Measurements from ENCODE around the gene PLXND1. TPM values are rescaled to one million over a fixed set of nuclear protein-coding genes. Genes with fewer than 3 reads are reported as not detected.

Gene PLXND1
- total RNA-seq, 1 experiment from 2014 or later, result 22.0 TPM

GRCh38 chr3:129576514-129577352, 29.7 kb downstream of the PLXND1 start:
- intact Hi-C loops (cut with micrococcal nuclease; ENCODE audit: unreplicated experiment), result no loop called here
- H3K27me3 Mint-ChIP-seq (ENCODE audit: unreplicated experiment), result no peaks in the 10 kb centered on the region
- no peaks in the 10 kb centered on the region for H3K4me1 Mint-ChIP-seq (ENCODE audit: low read depth, unreplicated experiment)
- DNase-seq, result no peak
- no TSS peak for BruUV-seq (replicated peaks)
- no peak overlapping the region for H3K27ac Mint-ChIP-seq (ENCODE audit: unreplicated experiment)
- no peaks in the 10 kb centered on the region for H3K9me3 Mint-ChIP-seq (ENCODE audit: low read depth, unreplicated experiment)
- TF ChIP-seq CTCF (IDR thresholded peaks at IDR 0.05; ENCODE audit: unreplicated experiment), result no peak
- CTCF ChIA-PET, result interaction anchor here (0.9 kb wide), 1 partner anchor 20 kb away, joined by 3 read pairs; no protein-coding TSS in a partner anchor
- no peaks in the 10 kb centered on the region for H3K36me3 Mint-ChIP-seq (ENCODE audit: insufficient read depth, unreplicated experiment)
- H3K4me3 Mint-ChIP-seq (ENCODE audit: low read depth, unreplicated experiment), result no peak overlapping the region

- no peaks in the 10 kb centered on the region for H3K27me3 Mint-ChIP-seq (ENCODE audit: unreplicated experiment)
- no peaks in the 10 kb centered on the region for H3K9me3 Mint-ChIP-seq (ENCODE audit: low read depth, unreplicated experiment)
- H3K36me3 Mint-ChIP-seq (ENCODE audit: insufficient read depth, unreplicated experiment), result no peaks in the 10 kb centered on the region
- CTCF ChIA-PET, result interaction anchor here (0.7 to 0.9 kb wide), 2 partner anchors 19 to 482 kb away, joined by 3 to 5 read pairs; no protein-coding TSS in a partner anchor
- no TSS peak for BruUV-seq (replicated peaks)
- no peak overlapping the region for H3K4me3 Mint-ChIP-seq (ENCODE audit: low read depth, unreplicated experiment)
- TF ChIP-seq CTCF (IDR thresholded peaks at IDR 0.05; ENCODE audit: unreplicated experiment), result no peak
- no peaks in the 10 kb centered on the region for H3K4me1 Mint-ChIP-seq (ENCODE audit: low read depth, unreplicated experiment)
- H3K27ac Mint-ChIP-seq (ENCODE audit: unreplicated experiment), result no peak overlapping the region
- no peak for DNase-seq
- intact Hi-C loops (cut with micrococcal nuclease; ENCODE audit: unreplicated experiment), result no loop called here
Measured at GRCh38 chr3:129575997-129576384, 30.5 kb downstream of the PLXND1 start.

GRCh38 chr3:129575233-129575996, 31.1 kb downstream of the PLXND1 start:
- no peaks in the 10 kb centered on the region for H3K36me3 Mint-ChIP-seq (ENCODE audit: insufficient read depth, unreplicated experiment)
- DNase-seq, result no peak
- CTCF ChIA-PET, result interaction anchor here (0.7 to 0.9 kb wide), 2 partner anchors 19 to 481 kb away, joined by 3 to 5 read pairs; no protein-coding TSS in a partner anchor
- H3K4me1 Mint-ChIP-seq (ENCODE audit: low read depth, unreplicated experiment), result no peaks in the 10 kb centered on the region
- intact Hi-C loops (cut with micrococcal nuclease; ENCODE audit: unreplicated experiment), result no loop called here
- no peak overlapping the region for H3K27ac Mint-ChIP-seq (ENCODE audit: unreplicated experiment)
- no TSS peak for BruUV-seq (replicated peaks)
- H3K4me3 Mint-ChIP-seq (ENCODE audit: low read depth, unreplicated experiment), result no peak overlapping the region
- H3K9me3 Mint-ChIP-seq (ENCODE audit: low read depth, unreplicated experiment), result no peaks in the 10 kb centered on the region
- no peak for TF ChIP-seq CTCF (IDR thresholded peaks at IDR 0.05; ENCODE audit: unreplicated experiment)
- no peaks in the 10 kb centered on the region for H3K27me3 Mint-ChIP-seq (ENCODE audit: unreplicated experiment)

GRCh38 chr3:129574206-129574605, 32.3 kb downstream of the PLXND1 start:
- CTCF ChIA-PET, result no interaction called here
- Mint-ChIP-seq H3K36me3 (ENCODE audit: insufficient read depth, unreplicated experiment) (no peaks in the 10 kb centered on the region), H3K27me3 (ENCODE audit: unreplicated experiment) (no peaks in the 10 kb centered on the region), H3K4me1 (ENCODE audit: low read depth, unreplicated experiment) (no peaks in the 10 kb centered on the region), H3K9me3 (ENCODE audit: low read depth, unreplicated experiment) (no peaks in the 10 kb centered on the region), H3K27ac (ENCODE audit: unreplicated experiment) (no peak overlapping the region), H3K4me3 (ENCODE audit: low read depth, unreplicated experiment) (no peak overlapping the region)
- intact Hi-C loops (cut with micrococcal nuclease; ENCODE audit: unreplicated experiment), result no loop called here
- no peak for DNase-seq
- no TSS peak for BruUV-seq (replicated peaks)
- TF ChIP-seq CTCF (IDR thresholded peaks at IDR 0.05; ENCODE audit: unreplicated experiment), result no peak

Data from Calu3 (cell line).